ENCODE measurements around the gene HEATR3.
A peak's percentile ranks its signal among the peaks of the same experiment; 100 is the strongest.

HEATR3 gene, protein sequence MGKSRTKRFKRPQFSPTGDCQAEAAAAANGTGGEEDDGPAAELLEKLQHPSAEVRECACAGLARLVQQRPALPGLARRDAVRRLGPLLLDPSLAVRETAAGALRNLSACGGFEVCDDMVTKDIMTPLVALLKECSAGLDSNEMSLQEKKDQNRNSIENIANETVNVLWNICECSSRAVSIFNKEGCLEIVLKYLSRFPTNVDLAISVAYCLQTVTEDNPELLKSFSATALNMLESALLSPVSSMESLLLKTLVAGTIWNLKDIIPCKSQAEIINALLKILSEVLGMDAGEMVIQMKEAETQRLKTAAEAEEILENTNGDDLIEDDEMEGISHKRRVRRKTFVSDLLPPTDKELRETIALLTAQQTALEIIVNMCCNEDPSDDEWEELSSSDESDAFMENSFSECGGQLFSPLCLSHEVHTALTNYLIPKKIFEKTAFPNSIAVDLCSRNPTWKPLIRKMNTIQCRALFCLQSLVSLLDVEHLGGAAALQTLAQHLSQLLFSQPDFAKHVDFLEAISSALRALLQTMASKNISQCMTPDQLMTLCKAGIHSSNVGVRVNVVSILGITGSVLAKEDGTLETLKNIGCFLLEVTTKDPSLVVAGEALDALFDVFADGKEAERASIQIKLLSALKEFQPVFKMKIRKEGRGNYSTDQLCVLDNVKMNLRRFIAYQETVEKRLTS

DNA sequence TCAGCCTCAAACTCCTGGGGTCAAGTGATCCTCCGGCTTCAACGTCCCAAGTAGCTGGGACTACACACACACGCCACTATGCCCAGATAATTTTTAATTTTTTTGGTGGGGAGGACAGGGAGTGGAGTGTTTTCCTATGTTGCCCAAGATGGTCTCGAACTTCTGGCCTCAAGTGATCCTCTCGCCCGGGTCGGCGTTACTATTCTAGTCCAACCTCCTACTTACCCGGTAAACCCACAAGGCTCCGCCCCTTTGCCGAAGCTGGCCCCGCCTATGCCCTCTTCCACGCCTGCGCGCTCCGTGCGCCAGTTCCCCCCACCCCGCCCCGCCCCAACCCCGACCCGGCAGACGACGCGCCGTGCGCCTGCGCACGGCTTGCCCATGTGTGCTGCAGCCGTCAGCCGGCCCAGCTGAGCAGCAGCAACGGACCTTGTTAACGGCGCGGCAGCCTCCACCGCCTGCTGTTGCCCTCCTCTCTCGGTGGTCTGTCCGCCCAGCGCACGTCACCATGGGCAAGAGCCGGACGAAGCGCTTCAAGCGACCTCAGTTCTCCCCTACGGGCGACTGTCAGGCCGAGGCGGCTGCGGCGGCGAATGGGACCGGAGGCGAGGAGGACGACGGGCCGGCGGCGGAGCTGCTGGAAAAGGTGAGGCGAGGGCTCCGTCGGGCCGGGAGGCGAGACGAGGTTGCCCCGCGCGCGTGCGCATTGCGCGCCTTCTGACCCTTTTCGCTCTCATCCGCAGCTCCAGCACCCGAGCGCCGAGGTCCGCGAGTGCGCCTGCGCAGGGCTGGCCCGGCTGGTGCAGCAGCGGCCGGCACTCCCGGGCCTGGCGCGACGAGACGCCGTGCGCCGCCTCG is at the start of gene HEATR3:
HEATR3 (plus strand) TSS at position 347 of the 858 bp plus-strand sequence; CDS start at position 509, 162 bp downstream.
- H3K27me3 Mint-ChIP-seq (ENCODE audit: low read depth): no peaks in the 10 kb centered on the region
- H3K4me1 Mint-ChIP-seq (ENCODE audit: low read depth): peaks cover 33% of the 10 kb centered on the region
- H3K36me3 Mint-ChIP-seq (ENCODE audit: low read depth): peaks cover 18% of the 10 kb centered on the region
- H3K9me3 Mint-ChIP-seq: no peaks in the 10 kb centered on the region
- peak within 1 kb of the TSS; percentile 88 for H3K27ac Mint-ChIP-seq
- H3K4me3 Mint-ChIP-seq: peak within 1 kb of the TSS; percentile 86

DNA sequence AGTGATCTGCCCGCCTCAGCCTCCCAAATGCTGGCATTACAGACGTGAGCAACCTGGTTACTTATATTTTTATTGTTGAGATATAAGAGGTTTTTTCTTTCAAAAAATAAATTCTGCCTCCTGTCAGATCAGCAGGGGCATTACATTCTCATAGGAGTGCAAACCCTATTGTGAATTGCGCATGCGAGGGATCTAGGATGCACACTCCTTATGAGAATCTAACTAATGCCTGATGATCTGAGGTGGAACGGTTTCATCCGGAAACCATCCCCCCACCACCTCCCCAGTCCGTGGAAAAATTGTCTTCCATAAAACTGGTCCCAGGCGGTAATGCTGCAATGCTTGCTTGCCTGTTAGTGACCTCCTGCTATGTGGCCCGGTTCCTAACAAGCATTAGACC is 48.2 kb upstream of the HEATR3 start:
- peaks cover 1% of the 10 kb centered on the region for H3K4me1 Mint-ChIP-seq (ENCODE audit: low read depth)
- no peak overlapping the region for H3K4me3 Mint-ChIP-seq
- no peak overlapping the region for H3K27ac Mint-ChIP-seq
- no peaks in the 10 kb centered on the region for H3K36me3 Mint-ChIP-seq (ENCODE audit: low read depth)
- peaks cover 14% of the 10 kb centered on the region for H3K27me3 Mint-ChIP-seq (ENCODE audit: low read depth)
- no peaks in the 10 kb centered on the region for H3K9me3 Mint-ChIP-seq

DNA sequence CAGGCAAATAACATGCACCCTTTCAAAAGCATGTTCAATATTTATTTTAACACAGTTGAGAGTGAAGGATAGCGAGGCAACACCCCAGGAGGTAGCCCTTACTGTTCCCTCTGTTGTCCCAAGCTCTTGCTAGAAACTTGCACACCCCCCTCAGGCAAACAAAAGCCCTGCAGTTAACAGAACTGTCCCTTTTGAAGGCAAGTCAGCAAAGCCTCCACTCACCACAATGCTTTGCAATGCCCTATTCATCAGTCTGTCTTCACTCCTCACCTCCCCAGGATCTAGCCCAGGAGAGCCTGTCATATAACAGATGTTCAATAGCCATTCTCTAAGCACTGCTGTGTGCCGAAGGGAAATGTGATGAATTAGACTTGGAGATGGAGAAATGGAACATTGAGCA is 44.2 kb upstream of the HEATR3 start:
- Mint-ChIP-seq H3K27me3 (ENCODE audit: low read depth) (peaks cover 7% of the 10 kb centered on the region), H3K4me3 (no peak overlapping the region), H3K9me3 (no peaks in the 10 kb centered on the region), H3K27ac (no peak overlapping the region), H3K4me1 (ENCODE audit: low read depth) (peaks cover 12% of the 10 kb centered on the region), H3K36me3 (ENCODE audit: low read depth) (no peaks in the 10 kb centered on the region)

DNA sequence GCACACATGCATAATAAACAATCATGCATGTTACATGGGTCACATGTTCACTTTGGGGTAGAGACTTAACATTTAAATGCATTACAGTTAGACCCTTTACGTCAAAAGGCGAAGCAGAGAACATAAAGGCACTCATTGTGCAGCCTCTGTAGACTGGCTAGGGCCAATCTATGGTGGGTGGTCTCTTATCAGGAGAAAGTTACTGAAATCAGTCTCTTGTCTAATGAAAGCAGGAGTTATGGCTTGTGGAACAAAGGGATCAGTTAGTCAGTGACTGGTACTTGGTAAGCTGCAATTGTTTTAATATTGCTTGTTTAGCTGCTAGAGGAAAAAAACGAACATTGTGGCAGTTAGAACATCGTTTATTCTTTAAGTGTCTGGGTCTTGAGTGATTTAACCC is 42.1 kb upstream of the HEATR3 start:
- Mint-ChIP-seq H3K4me1 (ENCODE audit: low read depth) (peaks cover 17% of the 10 kb centered on the region), H3K27me3 (ENCODE audit: low read depth) (peaks cover 7% of the 10 kb centered on the region), H3K36me3 (ENCODE audit: low read depth) (peaks cover 1% of the 10 kb centered on the region), H3K27ac (no peak overlapping the region), H3K4me3 (no peak overlapping the region), H3K9me3 (no peaks in the 10 kb centered on the region)

DNA sequence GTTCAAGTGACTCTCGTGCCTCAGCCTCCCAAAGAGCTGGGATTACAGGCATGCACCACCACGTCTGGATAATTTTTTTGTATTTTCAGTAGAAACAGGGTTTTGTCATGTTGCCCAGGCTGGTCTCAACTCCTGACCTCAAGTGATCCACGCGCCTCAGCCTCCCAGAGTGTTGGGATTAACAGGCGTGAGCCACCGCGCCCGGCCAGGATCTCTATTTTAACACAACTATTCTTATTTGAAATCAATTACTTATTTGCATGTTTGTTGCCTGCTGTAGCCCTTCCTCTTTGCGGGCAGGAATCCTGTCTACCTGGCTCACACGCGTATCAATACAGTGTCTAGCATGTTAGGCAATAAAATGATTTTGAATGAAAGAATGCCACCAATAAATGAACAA is 41.6 kb upstream of the HEATR3 start:
- H3K4me1 Mint-ChIP-seq (ENCODE audit: low read depth): peaks cover 17% of the 10 kb centered on the region
- peaks cover 7% of the 10 kb centered on the region for H3K27me3 Mint-ChIP-seq (ENCODE audit: low read depth)
- H3K9me3 Mint-ChIP-seq: no peaks in the 10 kb centered on the region
- H3K27ac Mint-ChIP-seq: peak overlapping the region; percentile 87
- H3K4me3 Mint-ChIP-seq: peak overlapping the region; percentile 95
- H3K36me3 Mint-ChIP-seq (ENCODE audit: low read depth): peaks cover 1% of the 10 kb centered on the region

DNA sequence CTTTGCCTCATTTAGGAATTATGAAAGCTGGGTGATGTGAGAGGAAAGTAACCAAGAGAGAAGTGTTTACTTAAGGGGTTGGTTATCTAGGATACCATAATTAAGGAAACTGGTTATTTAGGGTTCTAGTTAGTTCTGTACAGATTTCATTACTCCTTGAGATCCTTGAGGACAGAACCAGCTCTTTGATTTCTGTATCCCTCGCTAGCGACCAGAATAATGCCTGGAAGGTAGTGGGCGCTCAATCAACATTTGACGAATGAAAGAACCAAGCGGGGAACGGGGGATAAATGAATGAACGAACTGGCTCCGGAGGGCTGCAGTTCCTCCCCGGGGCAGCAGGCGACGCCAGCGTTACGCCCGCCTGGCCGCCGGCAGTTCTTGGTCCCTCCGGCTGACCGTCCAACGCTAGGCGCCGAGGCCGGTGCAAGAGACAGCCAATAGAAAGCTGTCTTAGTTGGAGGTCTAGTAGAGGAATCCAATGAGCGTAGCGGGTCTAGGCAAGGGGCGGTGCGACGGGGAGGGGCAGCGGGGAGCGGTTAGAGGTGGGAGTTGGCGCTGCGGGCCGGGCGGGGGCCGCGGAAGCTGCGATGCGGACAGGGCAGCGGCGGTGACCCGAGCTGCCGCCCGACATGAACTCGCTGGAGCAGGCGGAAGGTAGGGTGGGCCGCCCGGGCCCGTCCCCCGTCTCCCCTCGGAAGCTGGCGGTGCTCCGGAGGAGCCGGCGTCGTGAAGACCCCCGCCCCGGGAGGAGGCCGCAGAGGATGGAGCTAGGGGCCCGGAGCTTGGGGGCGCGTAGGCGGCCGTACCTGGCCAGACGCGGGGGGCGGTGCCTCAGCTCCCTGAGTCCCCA is 40.9 kb upstream of the HEATR3 start, which contains the start of gene CNEP1R1:
CNEP1R1 (plus strand) TSS at position 542 of the 853 bp plus-strand sequence; CDS start at position 633, 91 bp downstream.
- H3K27me3 Mint-ChIP-seq (ENCODE audit: low read depth): peaks cover 7% of the 10 kb centered on the region
- H3K9me3 Mint-ChIP-seq: no peaks in the 10 kb centered on the region
- peaks cover 1% of the 10 kb centered on the region for H3K36me3 Mint-ChIP-seq (ENCODE audit: low read depth)
- H3K4me1 Mint-ChIP-seq (ENCODE audit: low read depth): peaks cover 19% of the 10 kb centered on the region
- H3K27ac Mint-ChIP-seq: peak within 1 kb of the TSS; percentile 87
- H3K4me3 Mint-ChIP-seq: peak within 1 kb of the TSS; percentile 95

DNA sequence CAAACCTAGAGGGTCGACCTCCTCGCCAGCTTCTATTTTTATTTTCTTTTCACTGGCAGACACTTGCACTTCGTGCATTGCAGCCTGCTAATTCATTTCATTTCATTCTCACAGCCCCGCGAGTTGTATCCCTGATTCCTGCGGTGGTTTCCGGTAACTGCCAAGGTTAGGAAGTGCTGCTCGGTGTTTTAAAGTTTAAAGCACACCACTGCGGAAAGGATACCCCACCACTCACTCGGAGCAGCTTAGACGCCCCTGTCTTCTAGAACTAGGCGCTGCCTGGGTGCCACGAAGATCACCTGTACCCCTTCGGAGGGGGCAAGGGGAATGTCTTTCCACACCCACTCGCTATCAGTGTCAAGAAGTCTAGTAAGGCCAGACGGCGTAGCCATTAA is 40.2 kb upstream of the HEATR3 start:
- Mint-ChIP-seq H3K36me3 (ENCODE audit: low read depth) (peaks cover 4% of the 10 kb centered on the region), H3K9me3 (no peaks in the 10 kb centered on the region), H3K4me1 (ENCODE audit: low read depth) (peaks cover 22% of the 10 kb centered on the region), H3K27ac (peak overlapping the region; percentile 82), H3K27me3 (ENCODE audit: low read depth) (peaks cover 7% of the 10 kb centered on the region), H3K4me3 (peak overlapping the region; percentile 95)

DNA sequence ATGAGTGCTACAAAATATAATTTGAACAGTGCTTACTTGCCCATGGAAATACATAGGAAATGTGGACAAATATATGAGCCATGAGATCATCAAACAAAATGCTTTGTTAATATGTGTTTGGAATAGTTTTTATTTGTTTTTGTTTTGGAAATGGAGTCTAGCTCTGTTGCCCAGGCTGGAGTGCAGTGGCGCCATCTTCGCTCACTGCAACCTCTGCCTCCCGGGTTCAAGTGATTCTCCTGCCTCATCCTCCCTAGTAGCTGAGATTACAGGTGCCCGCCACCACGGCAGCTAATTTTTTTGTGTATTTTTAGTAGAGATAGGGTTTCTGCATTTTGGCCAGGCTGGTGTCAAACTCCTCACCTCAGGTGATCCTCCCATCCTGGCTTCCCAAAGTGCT is 37.9 kb upstream of the HEATR3 start:
- H3K27ac Mint-ChIP-seq: no peak overlapping the region
- H3K9me3 Mint-ChIP-seq: no peaks in the 10 kb centered on the region
- H3K4me3 Mint-ChIP-seq: no peak overlapping the region
- no peaks in the 10 kb centered on the region for H3K27me3 Mint-ChIP-seq (ENCODE audit: low read depth)
- peaks cover 15% of the 10 kb centered on the region for H3K36me3 Mint-ChIP-seq (ENCODE audit: low read depth)
- peaks cover 29% of the 10 kb centered on the region for H3K4me1 Mint-ChIP-seq (ENCODE audit: low read depth)

DNA sequence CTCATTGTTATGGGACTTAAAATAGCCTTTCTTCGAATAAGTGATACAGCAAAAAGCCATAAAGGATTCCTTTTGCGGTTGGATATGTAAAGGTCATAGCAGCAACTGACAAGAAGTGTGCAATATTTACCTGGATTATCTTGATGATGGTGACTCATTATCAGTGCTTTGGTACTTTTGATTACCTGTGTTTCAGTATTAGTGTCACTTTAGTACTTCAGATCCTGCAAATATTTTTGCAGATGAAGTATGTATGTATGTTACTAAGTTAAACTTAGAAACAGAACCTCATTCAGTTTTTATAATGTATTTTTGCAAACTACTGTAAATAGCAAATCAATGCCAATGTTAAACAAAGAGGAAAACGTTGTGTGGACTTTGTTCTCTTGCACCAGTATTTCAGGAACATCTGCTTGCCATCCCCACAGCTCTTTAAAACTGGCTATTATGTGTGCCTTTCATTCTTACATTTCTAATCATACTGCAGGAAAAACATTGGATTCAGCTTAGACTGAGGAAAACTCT is 30.2 kb upstream of the HEATR3 start:
- H3K4me3 Mint-ChIP-seq: no peak overlapping the region
- no peaks in the 10 kb centered on the region for H3K27me3 Mint-ChIP-seq (ENCODE audit: low read depth)
- no peaks in the 10 kb centered on the region for H3K9me3 Mint-ChIP-seq
- H3K27ac Mint-ChIP-seq: no peak overlapping the region
- peaks cover 10% of the 10 kb centered on the region for H3K4me1 Mint-ChIP-seq (ENCODE audit: low read depth)
- peaks cover 22% of the 10 kb centered on the region for H3K36me3 Mint-ChIP-seq (ENCODE audit: low read depth)

DNA sequence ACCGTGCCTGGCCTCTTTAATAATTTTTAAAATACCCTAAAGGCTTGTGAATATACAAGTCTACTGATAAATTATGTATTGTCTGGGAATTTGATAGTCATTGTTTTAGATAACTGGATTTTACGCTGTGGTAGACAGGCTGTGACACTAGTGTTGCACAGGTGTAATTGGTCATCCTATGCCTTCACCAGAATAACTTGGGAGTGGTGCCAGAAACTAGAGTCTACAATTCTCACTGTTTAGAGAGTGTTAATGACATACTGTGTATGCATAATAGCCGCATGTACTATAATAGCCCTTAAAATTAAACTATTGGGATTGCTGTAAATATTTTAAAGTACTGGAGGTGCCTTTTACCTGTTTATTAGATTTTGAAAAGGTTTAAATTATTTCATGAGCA is 29.3 kb upstream of the HEATR3 start:
- Mint-ChIP-seq H3K36me3 (ENCODE audit: low read depth) (peaks cover 16% of the 10 kb centered on the region), H3K27me3 (ENCODE audit: low read depth) (no peaks in the 10 kb centered on the region), H3K9me3 (no peaks in the 10 kb centered on the region), H3K4me1 (ENCODE audit: low read depth) (peaks cover 6% of the 10 kb centered on the region), H3K4me3 (no peak overlapping the region), H3K27ac (no peak overlapping the region)

DNA sequence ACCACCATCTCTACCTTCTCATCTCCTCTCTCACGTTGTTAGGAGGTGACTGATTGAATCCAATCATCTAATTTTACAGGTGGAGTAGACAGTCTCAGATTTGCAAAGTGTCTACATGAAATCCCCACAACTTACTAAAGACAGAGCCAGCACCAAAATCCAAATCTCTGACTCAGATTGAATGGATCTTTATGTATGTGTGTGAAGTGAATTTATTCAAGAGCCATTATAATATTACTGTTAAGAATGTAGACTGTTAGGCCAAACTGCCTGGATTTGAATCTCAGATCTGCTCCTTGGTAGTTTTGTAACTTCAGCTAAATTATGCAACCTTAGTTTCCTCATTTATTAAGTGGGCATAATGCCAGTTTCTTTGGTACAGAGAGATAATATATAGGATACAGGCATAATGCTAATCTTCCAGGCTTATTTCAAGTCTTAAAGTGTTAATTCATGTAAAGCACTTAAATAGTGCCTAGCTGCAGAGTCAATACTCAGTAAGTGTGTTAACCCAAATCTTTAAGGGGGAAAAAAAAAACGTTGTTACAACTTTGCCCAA is 28.0 kb upstream of the HEATR3 start:
- H3K27me3 Mint-ChIP-seq (ENCODE audit: low read depth): peaks cover 5% of the 10 kb centered on the region
- no peaks in the 10 kb centered on the region for H3K9me3 Mint-ChIP-seq
- no peak overlapping the region for H3K27ac Mint-ChIP-seq
- H3K4me1 Mint-ChIP-seq (ENCODE audit: low read depth): peaks cover 3% of the 10 kb centered on the region
- peaks cover 12% of the 10 kb centered on the region for H3K36me3 Mint-ChIP-seq (ENCODE audit: low read depth)
- no peak overlapping the region for H3K4me3 Mint-ChIP-seq

DNA sequence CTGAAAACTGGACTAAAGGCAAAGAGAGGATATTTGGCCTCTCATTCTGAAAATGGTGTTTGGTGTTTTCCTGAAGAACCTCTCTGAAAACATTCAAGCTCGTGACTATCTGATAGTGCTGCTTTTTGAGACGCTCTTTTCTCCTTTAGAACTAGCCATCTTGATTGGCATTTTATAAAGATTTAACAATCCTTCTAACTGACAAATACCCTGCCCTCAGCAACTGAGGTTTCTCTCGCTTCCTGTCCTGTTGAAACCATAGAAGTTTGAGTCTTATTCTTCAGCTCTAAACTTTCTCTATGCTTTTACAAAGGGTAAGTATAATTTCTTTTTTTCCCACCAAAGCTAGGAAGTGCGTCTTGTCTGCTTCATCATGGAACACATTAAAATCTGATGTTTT is 27.5 kb upstream of the HEATR3 start:
- peaks cover 3% of the 10 kb centered on the region for H3K4me1 Mint-ChIP-seq (ENCODE audit: low read depth)
- H3K36me3 Mint-ChIP-seq (ENCODE audit: low read depth): peaks cover 10% of the 10 kb centered on the region
- H3K9me3 Mint-ChIP-seq: no peaks in the 10 kb centered on the region
- H3K27ac Mint-ChIP-seq: no peak overlapping the region
- H3K27me3 Mint-ChIP-seq (ENCODE audit: low read depth): peaks cover 10% of the 10 kb centered on the region
- H3K4me3 Mint-ChIP-seq: no peak overlapping the region

DNA sequence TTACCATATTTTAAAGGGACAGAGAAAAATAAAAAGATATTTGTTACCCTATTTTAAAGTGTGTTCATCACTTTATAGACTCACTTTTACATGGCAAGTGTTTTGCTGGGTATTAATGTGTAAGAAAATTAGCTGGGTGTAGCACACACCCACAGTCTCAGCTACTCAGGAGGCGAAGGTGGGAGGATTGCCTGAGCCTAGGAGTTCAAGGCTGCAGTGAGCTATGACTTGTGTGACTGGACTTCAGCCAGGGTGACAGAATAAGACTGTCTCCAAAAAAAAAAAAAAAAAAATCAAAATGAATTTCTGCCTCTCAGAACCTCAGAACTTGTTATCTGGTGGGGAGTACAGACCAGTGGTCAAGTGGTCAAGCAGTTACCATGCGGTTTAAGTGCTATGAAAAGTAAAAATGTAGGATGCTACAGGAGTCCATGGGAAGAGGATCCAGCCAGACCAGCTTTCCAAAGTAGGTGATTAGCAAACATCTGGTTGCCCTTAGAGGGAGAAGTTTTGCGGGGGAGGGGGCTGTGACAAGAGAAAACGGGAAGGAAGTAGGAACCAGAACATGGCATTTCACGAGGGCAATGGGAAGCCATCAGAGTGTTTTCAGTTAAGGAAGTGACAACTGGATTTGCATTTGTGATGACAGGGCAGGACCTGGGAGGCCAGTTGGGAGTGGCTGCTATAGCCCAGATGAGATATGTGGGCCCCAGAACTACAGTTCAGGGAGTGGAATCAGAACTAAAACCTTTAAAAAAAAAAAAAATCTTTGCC is 26.8 kb upstream of the HEATR3 start:
- Mint-ChIP-seq H3K4me3 (no peak overlapping the region), H3K27ac (no peak overlapping the region), H3K4me1 (ENCODE audit: low read depth) (peaks cover 3% of the 10 kb centered on the region), H3K36me3 (ENCODE audit: low read depth) (peaks cover 10% of the 10 kb centered on the region), H3K9me3 (no peaks in the 10 kb centered on the region), H3K27me3 (ENCODE audit: low read depth) (peaks cover 17% of the 10 kb centered on the region)
